HEK293 (cell line): ENCODE data around the gene SLC48A1.

Experiments
- CTCF ChIA-PET: fragments of 350-600 bp; formaldehyde crosslinking; extraction: SDS; loops from one replicate; lab custom pipeline; 2021; ENCODE audit warnings: antibody characterized with exemption; lab: Yijun Ruan, JAX
- POLR2A ChIA-PET: fragments of 300-600 bp; formaldehyde crosslinking; extraction: SDS; loops from one replicate; lab custom pipeline; 2020; ENCODE audit warnings: antibody characterized with exemption, inconsistent platforms; lab: Yijun Ruan, JAX
- H3K27ac ChIP-seq: fragments of 200-500 bp; sonication (Bioruptor generic); 2 replicates; pipeline ENCODE4 v1.5.1; 2014; ENCODE audit warnings: low read depth, low read length, control low read depth, inconsistent platforms; ENCODE audit errors: extremely low read depth
- H3K36me3 ChIP-seq, 2 experiments: fragments of 200-500 bp in 1 of 2; sonication (Bioruptor generic) in 1 of 2; 1 replicate in 1 of 2; 2 replicates in 1 of 2; pipeline ENCODE4 v1.5.1; 2014 to 2017; ENCODE audit warnings: inconsistent platforms in 2 of 2, low read length in 2 of 2; ENCODE audit not compliant: control insufficient read depth in 2 of 2, insufficient read depth in 1 of 2
- H3K4me1 ChIP-seq: fragments of 200-500 bp; sonication (Bioruptor generic); 2 replicates; pipeline ENCODE4 v1.5.1; 2014; ENCODE audit warnings: mild to moderate bottlenecking, low read length, inconsistent platforms; ENCODE audit not compliant: control insufficient read depth, insufficient read depth
- H3K4me3 ChIP-seq: 2 replicates; pipeline ENCODE4 v1.5.1; 2011; ENCODE audit warnings: low read depth, mild to moderate bottlenecking, control low read depth, low read length, moderate library complexity
- H3K9me3 ChIP-seq: fragments of 200-500 bp; sonication (Bioruptor generic); 2 replicates; pipeline ENCODE4 v1.5.1; 2014; ENCODE audit warnings: low read depth, low read length, inconsistent platforms; ENCODE audit not compliant: control insufficient read depth, insufficient read depth
- BCL11A ChIP-seq: fragments of 450-650 bp; formaldehyde crosslinking; IDR thresholded peaks from 2 replicates; pipeline ENCODE4 v1.5.1; 2016; ENCODE audit warnings: low read depth, missing biosample characterization, missing genetic modification characterization
- BCL6B ChIP-seq: fragments of 450-650 bp; formaldehyde crosslinking; IDR thresholded peaks from 2 replicates; pipeline ENCODE4 v1.5.1; 2017; ENCODE audit warnings: missing biosample characterization, missing genetic modification characterization
- GLI2 ChIP-seq: fragments of 450-650 bp; formaldehyde crosslinking; IDR thresholded peaks from 2 replicates; pipeline ENCODE4; 2017; ENCODE audit warnings: missing biosample characterization, missing genetic modification characterization, low read depth, borderline replicate concordance
- GLIS1 ChIP-seq: fragments of 450-650 bp; formaldehyde crosslinking; IDR thresholded peaks from 2 replicates; pipeline ENCODE4 v1.5.1; 2016; ENCODE audit warnings: missing biosample characterization, missing genetic modification characterization
- GLIS2 ChIP-seq: fragments of 450-650 bp; formaldehyde crosslinking; IDR thresholded peaks from 2 replicates; pipeline ENCODE4 v1.5.1; 2016; ENCODE audit warnings: missing biosample characterization, missing genetic modification characterization
- ZBTB10 ChIP-seq: fragments of 450-650 bp; formaldehyde crosslinking; IDR thresholded peaks from 2 replicates; pipeline ENCODE4 v1.5.1; 2016; ENCODE audit warnings: missing biosample characterization, missing genetic modification characterization
- ZBTB21 ChIP-seq: fragments of 450-650 bp; formaldehyde crosslinking; IDR thresholded peaks from 2 replicates; pipeline ENCODE4 v1.5.1; 2017; ENCODE audit warnings: missing biosample characterization, missing genetic modification characterization
- ZEB2 ChIP-seq: fragments of 450-650 bp; formaldehyde crosslinking; IDR thresholded peaks from 2 replicates; pipeline ENCODE4 v1.5.1; 2016; ENCODE audit warnings: missing biosample characterization, missing genetic modification characterization
- ZIC2 ChIP-seq: fragments of 450-650 bp; formaldehyde crosslinking; IDR thresholded peaks from 2 replicates; pipeline ENCODE4 v1.5.1; 2016; ENCODE audit warnings: missing biosample characterization, missing genetic modification characterization
- ZNF335 ChIP-seq: fragments of 450-650 bp; formaldehyde crosslinking; conservative IDR thresholded peaks from 2 replicates; pipeline ENCODE4 v1.5.1; 2016; ENCODE audit warnings: missing biosample characterization, missing genetic modification characterization
- ZNF366 ChIP-seq: fragments of 450-650 bp; formaldehyde crosslinking; conservative IDR thresholded peaks from 2 replicates; pipeline ENCODE4 v1.5.1; 2016; ENCODE audit warnings: missing biosample characterization, missing genetic modification characterization
- ZNF394 ChIP-seq: fragments of 450-650 bp; formaldehyde crosslinking; IDR thresholded peaks from 2 replicates; pipeline ENCODE4 v1.5.1; 2016; ENCODE audit warnings: missing biosample characterization, missing genetic modification characterization, mild to moderate bottlenecking, moderate library complexity, borderline replicate concordance
- ZNF398 ChIP-seq: fragments of 450-650 bp; formaldehyde crosslinking; IDR thresholded peaks from 2 replicates; pipeline ENCODE4 v1.5.1; 2017; ENCODE audit warnings: missing biosample characterization, missing genetic modification characterization
- ZNF514 ChIP-seq: fragments of 450-650 bp; formaldehyde crosslinking; IDR thresholded peaks from 2 replicates; pipeline ENCODE4 v1.5.1; 2016; ENCODE audit warnings: missing biosample characterization, missing genetic modification characterization
- ZNF629 ChIP-seq: fragments of 450-650 bp; formaldehyde crosslinking; IDR thresholded peaks from 2 replicates; pipeline ENCODE4 v1.5.1; 2017; ENCODE audit warnings: missing biosample characterization, missing genetic modification characterization
- ZNF664 ChIP-seq: fragments of 450-650 bp; formaldehyde crosslinking; IDR thresholded peaks from 2 replicates; pipeline ENCODE4 v1.5.1; 2016; ENCODE audit warnings: missing biosample characterization, missing genetic modification characterization
- ZNF76 ChIP-seq: fragments of 450-650 bp; formaldehyde crosslinking; IDR thresholded peaks from 2 replicates; pipeline ENCODE4; 2016; ENCODE audit warnings: low read depth, missing biosample characterization, missing genetic modification characterization, borderline replicate concordance
- TF ChIP-seq, protein P1 (sequence below): fragments of 450-650 bp; formaldehyde crosslinking; IDR thresholded peaks from 2 replicates; pipeline ENCODE4 v1.5.1; 2016; ENCODE audit warnings: missing biosample characterization, missing genetic modification characterization
- TF ChIP-seq, protein P2 (sequence below): fragments of 450-650 bp; formaldehyde crosslinking; IDR thresholded peaks from 2 replicates; pipeline ENCODE4 v1.5.1; 2016; ENCODE audit warnings: missing biosample characterization, missing genetic modification characterization, low read depth

SLC48A1 gene

DNA sequence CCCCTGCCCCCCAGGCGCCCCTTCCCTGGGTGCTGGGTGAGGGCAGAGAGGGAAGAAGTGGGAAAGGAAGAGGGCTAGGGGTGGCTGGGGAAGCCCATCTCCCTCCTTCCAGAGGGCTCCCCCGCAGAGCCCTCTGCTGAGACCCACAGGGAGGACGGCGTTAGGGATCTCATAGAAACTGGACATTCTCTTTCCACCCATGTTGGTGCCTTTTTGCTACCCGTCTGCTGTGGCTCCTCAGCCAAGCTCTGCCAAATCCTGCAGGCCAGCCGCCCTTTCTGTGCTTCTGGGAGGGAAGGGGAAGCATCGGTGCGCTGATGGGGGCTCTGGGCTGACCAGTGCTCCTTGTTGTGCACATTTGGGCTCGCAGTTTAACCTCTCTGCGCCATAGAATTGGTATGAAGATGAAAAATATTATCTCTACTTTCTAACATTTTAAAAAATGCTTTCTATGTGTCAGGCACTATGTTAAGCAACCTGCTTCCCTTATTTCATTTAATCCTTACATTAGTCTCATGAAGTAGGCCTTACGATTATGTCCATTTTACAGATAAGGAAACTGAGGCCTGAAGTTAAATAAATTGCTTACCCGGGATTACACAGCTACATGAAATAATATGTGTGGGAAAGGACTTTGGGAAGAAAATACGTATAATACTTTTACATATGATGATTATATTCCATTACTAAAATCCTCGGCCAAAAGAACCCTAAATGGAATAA lies 981 bp downstream of the SLC48A1 start:
- Histone ChIP-seq H3K4me1 (no peaks in the 10 kb centered on the region; the same call in 1 of the 2 replicates), H3K36me3 (no peaks in the 10 kb centered on the region), H3K9me3 (no peaks in the 10 kb centered on the region), H3K4me3 (peak overlapping the region; percentile 76), H3K27ac (peak overlapping the region; percentile 75; the same call in 1 of the 2 replicates)
- ChIA-PET POLR2A (interaction anchor here (1.4 to 1.6 kb wide), 2 partner anchors 31 to 68 kb away, joined by 4 read pairs; no protein-coding TSS in a partner anchor), CTCF (interaction anchor here (0.7 to 19.6 kb wide), 5 partner anchors 27 to 64 kb away, joined by 3 to 784 read pairs (median 181); no protein-coding TSS in a partner anchor)
- TF ChIP-seq ZNF394 (tag by site-specific recombination) (no peak), ZEB2 (tag by site-specific recombination) (peak; percentile 37; the same call in 1 of the 2 replicates), ZNF335 (no peak; the same call in 1 of the 2 replicates), GLIS2 (tag by site-specific recombination) (0 out of 2 replicates have a peak, but pooled peaks have one; percentile 48), ZNF664 (tag by site-specific recombination) (0 out of 2 replicates have a peak, but pooled peaks have one; percentile 43), BCL11A (tag by site-specific recombination) (0 out of 2 replicates have a peak, but pooled peaks have one; percentile 25), ZNF629 (tag by site-specific recombination) (no peak), ZNF366 (peak; percentile 50), ZBTB21 (no peak), ZNF76 (peak; percentile 1; the same call in 1 of the 2 replicates), BCL6B (no peak), ZNF398 (tag by site-specific recombination) (peak; percentile 86; the same call in 1 of the 2 replicates), GLIS1 (tag by site-specific recombination) (peak; percentile 94), ZBTB10 (peak; percentile 54; the same call in 1 of the 2 replicates), ZNF514 (tag by site-specific recombination) (no peak), ZIC2 (tag by site-specific recombination) (peak; percentile 54), GLI2 (tag by site-specific recombination) (no peak)
- TF ChIP-seq, protein P1, sequence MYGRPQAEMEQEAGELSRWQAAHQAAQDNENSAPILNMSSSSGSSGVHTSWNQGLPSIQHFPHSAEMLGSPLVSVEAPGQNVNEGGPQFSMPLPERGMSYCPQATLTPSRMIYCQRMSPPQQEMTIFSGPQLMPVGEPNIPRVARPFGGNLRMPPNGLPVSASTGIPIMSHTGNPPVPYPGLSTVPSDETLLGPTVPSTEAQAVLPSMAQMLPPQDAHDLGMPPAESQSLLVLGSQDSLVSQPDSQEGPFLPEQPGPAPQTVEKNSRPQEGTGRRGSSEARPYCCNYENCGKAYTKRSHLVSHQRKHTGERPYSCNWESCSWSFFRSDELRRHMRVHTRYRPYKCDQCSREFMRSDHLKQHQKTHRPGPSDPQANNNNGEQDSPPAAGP: no peak
- TF ChIP-seq, protein P2, sequence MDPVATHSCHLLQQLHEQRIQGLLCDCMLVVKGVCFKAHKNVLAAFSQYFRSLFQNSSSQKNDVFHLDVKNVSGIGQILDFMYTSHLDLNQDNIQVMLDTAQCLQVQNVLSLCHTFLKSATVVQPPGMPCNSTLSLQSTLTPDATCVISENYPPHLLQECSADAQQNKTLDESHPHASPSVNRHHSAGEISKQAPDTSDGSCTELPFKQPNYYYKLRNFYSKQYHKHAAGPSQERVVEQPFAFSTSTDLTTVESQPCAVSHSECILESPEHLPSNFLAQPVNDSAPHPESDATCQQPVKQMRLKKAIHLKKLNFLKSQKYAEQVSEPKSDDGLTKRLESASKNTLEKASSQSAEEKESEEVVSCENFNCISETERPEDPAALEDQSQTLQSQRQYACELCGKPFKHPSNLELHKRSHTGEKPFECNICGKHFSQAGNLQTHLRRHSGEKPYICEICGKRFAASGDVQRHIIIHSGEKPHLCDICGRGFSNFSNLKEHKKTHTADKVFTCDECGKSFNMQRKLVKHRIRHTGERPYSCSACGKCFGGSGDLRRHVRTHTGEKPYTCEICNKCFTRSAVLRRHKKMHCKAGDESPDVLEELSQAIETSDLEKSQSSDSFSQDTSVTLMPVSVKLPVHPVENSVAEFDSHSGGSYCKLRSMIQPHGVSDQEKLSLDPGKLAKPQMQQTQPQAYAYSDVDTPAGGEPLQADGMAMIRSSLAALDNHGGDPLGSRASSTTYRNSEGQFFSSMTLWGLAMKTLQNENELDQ (tag by site-specific recombination): no peak
